GM21825 (cell line): ENCODE data around the gene CPXM1.
"Not testable (repeated sequence)": the region's sequence is repeated elsewhere in the genome, so short reads cannot be mapped to it uniquely, and the experiment has no call there.

Experiments used
- ATAC-seq: cut with Tn5 transposase; IDR thresholded peaks from one replicate; pipeline ENCODE4 v1.9.1; 2021; ENCODE audit warnings: mild to moderate bottlenecking, moderate library complexity; ENCODE audit not compliant: unreplicated experiment

Gene CPXM1

DNA sequence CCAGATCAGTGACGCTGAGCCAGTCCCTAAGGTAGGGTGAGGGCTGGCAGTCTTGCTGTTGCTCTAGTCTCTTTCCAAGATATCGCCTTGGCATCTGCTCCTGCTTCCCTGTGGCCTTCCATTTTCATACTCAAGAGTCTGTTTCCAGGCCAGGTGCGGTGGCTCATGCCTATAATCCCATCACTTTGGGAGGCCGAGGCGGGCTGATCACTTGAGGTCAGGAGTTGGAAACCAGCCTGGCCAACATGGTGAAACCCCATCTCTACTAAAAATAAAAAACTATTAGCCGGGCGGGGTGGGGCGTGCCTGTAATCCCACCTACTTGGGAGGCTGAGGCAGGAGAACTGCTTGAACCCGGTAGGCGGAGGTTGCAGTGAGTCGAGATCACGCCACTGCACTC, 30.3 kb downstream of the CPXM1 start:
- ATAC-seq: not testable (repeated sequence)

DNA sequence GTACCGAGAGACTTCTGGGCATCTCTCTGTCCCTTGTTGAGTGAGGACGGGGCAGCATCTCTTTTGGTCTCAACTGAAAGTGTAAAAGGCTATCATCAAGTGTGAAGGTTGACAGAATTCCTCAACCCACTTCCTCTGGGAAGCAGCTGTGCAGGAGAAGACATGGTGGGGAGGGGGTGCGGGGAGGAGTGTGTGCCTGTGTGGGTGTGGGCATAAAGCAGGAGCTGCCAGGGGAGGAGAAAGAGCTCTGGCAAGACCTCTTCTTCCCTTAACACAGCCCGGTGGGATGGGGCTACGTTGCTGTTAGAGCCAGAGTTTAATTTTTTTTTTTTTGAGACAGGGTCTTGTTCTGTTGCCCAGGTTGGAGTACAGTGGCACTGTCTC, 31.8 kb downstream of the CPXM1 start:
- ATAC-seq: no peak

DNA sequence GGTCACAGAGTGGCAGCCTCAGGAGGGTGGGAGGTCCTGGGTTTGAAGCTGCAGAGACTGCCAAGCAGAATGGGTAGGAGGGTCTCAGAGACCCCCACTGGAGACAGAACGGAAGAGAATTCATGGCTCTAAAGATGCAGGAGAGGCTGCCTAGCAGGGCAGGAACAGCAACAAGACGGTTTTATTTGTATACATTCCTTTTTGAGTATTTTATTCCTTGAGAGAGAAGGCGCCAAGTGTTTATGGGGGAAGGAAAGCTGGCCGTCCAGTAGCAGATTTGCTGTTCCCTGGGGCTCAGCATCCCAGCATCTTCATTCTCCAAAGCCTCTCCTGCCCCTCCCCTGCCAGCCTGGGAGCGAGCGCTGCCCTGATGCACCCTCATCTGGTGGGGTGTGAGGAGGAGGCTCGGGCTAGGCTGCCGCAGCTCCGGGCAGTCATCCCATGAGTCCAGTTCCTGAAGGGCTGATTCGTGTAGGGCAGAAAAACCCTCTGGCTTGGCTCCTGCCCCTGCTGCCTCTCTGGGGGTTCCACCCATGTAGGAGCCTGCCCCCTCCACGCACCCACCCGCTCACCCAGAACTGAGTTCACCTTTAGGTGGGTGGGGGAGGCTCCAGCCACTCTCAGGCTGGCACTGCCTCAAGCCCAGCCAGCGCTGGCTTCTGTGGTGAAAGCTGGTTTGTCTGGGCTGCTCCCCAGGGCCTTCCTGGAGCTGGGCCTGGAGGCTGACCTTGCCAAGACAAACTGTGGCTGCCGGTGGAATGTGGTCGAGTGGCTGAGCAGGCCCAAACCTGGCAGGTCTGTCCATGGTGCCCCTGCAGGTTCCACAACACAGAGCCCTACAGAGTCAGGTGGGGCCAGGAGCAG, 32.4 kb downstream of the CPXM1 start:
- no peak for ATAC-seq

DNA sequence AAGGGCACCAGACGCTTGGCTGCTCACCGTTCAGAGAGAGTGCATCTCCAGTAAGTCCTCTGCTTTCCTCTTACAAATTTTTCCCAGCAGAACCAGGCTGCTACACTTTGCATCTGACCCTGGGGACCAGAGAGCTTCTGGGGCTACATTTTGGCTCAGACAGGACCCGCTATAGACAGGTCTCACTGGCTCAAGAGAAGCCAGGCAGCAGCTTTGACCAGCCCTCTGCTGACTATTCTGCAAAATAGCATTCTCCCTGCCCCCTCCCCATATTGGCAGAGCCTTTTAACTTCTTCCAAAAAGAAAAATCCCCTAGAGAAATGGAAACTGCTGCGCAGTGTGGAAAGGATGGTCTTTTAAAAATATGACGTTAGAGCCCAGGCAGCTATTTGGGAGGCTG, 37.2 kb downstream of the CPXM1 start:
- ATAC-seq: no peak

DNA sequence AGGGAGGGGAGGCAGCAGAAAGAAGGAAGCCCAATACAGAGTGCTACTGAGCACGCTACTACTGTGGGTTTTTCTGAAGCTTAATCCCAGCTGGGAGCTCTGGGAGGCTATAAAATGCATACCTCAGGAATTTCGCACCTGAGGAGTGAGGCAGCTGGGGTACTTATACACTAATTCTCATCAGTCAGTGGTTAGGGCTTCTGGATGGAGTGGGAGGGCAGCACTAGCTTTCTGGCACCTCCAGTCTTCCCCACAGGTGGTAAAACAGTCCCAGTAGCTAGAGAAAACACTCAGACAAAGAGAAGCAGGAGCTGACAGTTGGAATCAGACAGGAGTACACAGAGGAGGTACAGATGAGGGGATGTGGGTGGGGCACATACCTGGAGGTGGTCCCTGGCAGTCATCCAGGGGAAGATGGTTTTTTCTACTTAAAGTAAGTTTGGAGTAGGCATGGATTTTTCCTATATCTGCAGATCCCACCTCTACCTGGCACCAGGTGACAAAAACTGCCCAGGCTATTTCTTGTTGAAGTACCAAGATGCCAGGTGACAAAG, 37.8 kb downstream of the CPXM1 start:
- no peak for ATAC-seq

DNA sequence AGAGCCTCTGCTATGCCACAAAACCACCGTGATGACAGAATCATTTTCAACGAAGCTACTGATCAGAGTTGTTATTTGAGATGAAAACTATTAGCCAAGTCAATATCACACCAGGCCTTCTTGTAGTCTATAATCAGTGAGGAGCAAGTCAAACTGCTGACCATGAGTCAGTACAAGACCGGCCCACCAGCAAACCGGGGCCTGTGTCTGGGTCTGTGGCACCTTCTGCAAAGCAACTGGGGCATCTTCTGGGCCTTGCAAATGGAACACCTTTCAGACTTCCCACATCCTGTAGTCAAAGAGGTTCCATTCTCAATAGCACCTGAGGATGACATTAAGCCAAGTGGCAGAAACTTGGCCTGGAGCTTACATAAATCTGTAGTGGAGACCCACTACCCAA, 38.5 kb downstream of the CPXM1 start:
- no peak for ATAC-seq

DNA sequence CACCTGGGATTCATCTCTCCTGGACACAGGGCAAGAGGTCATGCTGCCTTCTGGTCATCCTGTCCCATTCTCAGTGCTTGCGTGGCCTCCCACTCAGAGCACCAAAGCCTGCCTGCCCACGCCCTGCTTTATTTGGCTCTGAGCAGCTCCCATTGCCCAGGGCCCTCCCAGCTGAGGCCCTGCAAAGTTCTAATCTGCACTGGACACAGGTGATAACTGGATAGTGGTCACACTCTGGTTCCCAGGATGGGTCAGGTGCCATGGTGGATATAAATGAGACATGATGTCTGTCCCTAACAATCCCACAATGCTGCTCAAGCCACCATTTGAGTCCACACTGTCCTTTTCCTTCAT, 39.5 kb downstream of the CPXM1 start:
- ATAC-seq: no peak

DNA sequence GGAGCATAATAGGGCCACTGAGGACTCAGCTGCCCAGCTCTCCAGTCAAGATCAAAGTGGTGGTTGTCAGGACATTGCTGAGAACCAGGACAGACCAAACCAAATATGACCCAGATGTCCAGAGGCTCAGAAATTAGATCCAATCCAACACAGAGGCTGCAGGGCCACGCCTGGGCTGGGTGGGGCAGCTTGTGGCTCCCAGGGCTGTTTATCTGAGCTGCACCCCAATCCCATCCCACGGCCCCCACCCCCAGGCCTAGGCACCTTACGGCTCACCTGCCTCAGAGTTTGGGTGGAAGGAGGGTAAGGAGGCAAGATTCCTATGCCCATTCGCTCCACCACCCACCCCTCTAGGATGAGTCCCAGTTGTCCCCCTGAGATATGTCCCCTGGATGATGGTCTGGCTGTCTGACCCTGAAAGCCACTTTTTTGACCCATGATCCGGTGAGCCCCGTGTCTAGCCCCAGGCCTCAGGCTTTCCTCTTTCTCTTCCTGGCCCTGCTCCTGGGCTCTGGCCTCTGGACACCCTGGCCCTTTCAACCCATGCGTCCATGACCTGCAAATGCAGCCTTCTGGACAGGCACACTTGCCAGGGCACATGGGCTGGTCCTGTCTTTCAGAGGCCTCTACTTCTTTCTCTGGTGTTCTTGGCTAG, 40.0 kb downstream of the CPXM1 start:
- ATAC-seq: no peak

DNA sequence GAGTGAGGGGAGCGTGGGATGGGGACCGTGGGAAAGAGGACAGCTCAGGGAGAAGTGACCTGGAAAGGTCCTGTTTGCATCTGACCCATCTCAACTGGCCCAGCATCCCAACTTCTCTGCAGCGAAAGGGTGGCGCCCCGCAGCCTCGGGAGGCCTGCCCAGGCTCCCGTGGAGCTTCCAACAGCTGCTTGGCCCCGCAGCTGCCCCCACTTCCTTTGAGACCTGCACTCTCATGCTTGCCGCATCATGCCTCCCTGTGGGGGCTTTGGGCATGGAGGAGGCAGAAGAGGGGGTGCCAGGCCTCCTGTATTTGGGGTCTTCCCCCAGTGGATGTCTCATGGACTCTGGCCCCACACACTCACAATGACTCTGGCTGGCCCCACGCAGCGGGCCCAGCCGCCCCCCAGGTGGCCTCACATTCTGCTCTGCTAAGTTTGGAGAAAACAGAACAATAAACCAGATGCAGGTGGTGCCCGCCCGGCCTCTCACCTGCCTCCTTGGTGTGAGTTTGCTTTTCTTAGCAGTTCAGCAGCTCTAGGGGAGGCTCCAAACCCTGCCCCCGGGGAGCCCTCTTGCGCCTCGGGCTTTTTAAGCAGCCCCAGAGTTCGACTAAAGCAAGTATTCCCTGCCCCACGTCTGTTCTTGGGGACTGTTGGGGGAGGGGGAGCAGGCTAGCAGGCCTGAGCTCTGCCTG, 40.7 kb downstream of the CPXM1 start:
- no peak for ATAC-seq

DNA sequence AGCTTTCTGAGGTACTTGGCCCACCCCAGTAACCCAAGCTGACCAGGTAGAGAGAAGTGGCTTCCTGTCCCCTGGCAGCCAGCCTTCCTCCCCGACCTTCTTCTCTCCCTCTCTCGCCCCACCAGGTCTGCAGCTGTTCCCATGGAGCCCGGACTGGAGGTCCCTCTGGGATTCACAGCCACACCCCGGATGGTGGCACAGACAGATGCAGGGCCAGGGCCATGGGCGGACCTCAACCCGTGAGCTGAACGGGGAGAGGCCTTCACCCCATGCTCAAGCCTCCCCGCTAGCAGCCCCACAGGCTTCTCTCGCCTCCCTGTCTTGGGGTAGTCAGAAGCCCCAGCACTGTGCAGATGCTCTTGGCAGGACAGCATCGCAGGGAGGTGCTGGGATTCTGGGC, 41.3 kb downstream of the CPXM1 start:
- no peak for ATAC-seq

DNA sequence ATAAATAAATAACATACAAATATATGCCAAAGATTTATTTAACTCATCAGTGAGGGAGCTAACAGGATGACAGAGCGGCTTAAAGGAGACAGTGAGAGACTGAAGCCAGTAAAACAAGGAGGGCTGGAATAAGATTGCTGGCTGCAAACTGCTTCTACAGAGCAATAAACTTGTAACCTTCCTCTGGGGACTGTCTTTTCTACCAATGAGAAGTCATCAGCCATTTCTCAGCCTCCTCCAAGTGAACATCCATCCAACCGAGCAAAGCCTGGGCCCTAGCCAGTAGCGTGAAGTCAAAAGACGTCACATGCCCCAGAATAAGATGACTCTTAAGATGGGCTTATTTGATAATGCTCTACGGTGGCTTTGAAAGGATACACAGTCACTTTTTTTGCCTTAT, 42.5 kb downstream of the CPXM1 start:
- no peak for ATAC-seq

DNA sequence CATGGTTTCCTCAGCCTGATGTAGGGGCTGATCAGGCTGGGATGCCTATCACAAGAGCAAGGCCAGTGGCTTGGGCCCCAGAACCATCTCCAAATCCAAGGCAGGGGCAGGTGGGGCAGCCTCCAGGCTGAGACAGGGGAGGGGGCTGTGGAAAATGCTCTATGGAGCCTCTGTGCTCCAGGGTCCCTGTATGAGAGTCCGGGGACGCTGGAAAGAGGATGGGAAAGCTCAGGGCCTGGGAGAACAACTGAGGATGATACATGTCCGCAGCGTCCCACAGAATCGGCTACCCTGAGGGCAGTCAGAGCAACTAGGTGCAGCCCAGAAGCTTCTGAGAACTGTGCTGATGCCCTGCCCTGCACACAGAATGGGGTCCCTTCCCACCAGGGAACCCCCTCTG, 43.4 kb downstream of the CPXM1 start:
- ATAC-seq: no peak

DNA sequence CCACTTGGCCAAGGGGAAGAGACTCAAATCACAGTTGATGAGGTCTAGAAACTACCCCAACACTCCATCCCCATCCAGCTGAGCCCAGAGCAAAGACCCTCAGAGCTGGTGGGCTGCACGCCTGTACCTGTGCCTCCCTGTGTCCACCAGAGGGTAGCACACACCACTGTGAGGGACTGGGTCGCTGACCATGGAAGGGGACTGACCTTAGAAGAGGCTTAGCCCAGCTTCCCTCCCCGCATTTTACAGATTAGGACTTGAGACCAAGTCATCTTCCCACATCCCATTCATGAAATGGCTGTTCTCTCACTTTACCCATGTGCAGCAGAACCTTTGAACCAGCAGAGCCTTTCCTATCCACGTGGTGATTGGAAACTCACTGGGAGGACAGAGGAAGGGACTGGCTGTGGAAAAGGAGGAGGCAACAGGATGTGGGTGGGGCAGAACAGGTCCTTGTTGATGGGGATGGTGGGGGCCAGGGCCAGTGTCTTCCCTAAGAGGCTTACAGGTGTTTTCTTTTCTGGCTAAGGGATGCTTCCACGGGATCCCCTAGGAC, 44.3 kb downstream of the CPXM1 start:
- no peak for ATAC-seq

DNA sequence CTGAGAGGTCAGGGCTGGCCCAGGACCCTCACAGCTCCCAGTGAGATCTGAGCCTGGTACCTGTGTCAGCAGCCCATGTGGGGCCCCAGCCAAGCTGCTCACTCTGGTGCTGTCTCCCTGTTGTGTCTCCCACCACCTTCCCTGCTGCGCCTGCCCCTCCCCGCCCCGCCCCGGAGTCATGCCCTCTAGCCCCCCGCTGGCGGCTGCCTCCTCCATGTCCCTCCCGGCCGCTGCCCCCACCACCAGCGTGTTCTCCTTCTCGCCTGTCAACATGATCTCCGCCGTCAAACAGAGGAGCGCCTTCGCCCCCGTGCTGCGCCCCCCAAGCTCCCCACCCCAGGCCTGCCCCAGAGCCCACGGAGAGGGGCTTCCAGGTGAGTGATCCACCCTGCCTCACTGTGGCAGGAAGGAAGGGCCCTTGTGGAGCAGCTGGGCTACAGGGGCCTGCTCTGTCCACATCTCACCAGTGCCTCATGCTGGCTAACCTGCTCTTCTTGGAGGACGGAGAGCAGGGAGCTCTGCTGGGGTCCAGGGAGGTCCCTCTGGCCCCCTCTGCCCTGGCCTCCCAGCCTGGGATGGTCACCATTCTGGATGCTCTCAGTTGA, 44.9 kb downstream of the CPXM1 start:
- no peak for ATAC-seq

DNA sequence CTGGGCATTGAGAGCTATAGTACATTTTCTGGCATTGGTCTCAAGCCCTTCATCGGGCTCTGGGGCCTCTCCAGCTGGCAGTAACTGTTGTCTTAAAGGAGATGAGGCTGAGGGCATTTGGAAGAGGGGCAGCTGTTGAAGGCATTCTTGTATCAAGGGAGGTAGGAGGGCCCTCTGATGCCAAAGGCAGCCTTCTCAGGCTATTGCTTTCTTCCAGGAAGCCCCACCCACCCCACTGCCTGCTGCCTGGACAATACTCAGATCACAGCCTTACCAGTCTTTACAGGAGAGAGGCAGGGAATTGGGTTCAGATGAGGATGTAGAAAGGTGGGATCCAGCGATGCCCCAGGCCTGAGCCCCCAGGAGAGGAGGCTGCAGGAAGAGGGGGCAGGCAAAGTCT, 46.0 kb downstream of the CPXM1 start:
- ATAC-seq: no peak

DNA sequence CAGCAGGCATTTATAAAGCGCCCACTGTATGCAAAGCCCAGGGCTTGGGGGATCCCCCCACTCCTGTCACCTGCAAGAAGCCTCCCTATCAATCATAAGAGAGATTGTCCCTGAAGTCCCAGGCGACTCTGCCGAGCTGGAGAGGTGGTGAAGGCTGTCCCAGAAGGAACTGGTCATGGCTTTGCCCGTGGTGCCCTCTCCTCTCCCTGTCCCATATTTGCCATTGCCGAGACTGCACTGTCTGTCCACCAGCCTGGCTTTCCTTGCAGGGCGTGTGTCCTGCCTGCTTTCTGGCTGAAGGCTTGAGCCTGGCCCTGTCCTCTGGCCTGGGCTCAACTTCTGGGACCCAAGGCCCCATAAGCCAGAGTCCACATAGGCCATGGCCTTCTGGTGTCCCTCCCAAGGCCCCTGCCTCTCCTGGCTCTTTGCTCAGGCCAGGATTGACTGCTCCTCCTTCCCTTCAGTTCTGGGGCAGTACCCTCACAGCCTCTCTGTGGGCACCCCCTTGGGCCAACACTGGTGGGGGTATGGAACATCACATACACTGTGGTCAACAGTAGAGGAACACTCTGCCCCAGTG, 46.9 kb downstream of the CPXM1 start:
- no peak for ATAC-seq

DNA sequence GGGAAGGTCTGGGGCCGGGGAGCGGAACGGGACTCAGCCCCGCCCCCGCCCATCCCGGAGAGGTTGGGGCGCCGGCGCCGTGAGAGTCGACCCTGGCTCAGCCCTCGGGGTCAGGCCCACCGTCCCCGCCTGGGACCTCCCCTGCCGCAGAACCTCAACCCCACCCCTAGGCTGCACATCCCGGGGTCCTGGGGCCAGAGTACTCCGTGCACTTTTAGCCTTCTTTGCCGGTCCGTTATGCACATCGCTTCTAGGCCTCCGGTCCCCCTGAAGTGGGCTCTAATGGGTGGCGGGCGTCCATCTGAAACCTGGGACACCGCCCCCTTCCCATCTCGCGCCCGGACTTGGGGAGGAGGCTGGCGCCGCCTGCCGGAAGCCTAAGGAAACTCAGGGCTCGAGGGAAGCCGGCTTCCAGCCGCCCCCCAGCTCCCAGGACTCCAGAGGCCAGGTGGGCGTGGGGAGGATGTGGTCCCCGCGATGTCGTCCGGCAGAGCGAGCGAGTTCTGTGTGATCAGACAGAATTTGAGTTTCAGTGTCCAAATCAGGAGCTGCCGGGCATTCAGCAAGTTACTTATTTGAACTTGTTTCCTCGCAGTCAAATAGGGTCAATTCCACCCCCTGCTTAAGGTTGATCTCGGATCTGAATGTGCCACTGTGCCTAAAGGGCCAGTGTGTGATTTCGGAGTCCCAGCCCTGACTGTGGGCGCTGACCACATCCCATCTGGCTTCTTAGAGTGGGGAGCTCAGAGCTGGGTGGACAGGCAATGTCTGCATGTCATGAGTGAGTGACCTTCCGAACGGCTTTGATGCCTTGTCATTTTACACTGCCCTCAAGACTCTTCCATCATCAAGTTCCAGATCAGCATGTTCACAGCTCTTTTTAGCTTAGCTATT, 47.6 kb downstream of the CPXM1 start:
- ATAC-seq: no peak

DNA sequence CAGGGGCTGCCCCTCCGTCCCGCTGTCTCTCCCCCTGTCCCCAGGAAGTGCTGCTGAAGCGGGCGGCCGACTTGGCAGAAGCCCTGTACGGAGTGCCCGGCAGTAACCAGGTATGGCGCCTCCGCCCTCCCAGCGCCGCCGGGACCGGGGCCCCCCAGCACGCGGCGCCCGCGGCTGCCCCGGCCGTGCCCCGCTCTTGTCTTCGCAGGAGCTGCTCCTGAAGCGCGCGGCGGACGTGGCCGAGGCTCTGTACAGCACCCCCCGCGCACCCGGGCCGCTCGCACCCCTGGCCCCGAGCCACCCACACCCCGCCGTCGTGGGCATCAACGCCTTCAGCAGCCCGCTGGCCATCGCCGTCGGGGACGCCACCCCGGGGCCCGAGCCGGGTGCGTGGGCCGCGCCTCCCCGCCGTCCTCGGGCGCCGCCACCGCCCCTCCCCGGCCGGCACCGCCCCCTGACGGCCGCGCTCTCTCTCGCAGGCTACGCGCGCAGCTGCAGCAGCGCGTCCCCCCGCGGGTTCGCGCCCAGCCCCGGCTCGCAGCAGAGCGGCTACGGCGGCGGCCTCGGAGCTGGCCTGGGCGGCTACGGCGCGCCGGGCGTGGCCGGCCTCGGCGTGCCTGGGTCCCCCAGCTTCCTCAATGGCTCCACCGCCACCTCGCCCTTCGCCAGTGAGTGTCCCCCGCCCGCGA, 48.4 kb downstream of the CPXM1 start:
- no peak for ATAC-seq

DNA sequence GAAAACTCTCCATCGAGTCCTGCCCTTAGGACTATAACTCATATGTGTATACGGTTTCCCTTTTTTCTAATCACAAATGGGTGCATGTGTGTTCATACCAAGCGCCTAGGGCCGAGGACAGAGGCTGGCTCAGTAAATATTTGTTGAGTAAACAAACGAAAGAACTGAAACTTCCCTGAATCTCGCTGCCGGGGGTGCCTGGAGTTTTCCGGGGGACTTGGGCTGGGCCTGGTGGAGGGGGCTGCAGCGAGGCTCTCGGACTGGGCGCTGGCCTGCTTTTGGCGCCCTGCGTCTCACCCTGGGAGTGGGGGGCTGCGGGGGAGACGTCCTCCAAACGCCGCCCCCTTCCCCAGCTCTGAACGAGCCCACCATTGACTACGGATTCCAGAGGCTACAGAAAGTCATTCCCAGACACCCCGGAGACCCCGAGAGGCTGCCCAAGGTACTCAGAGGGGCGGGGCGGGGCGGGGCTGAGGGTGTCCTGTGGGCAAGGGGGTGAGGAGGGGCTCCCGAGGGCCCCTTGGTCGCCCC, 49.0 kb downstream of the CPXM1 start:
- no peak for ATAC-seq
